ENCODE data around the gene SCRT2. TPM values are rescaled to one million over a fixed set of nuclear protein-coding genes. Genes with fewer than 3 reads are reported as not detected.

The SCRT2 gene
- total RNA-seq, 4 donors from 2014 or later: not detected

DNA sequence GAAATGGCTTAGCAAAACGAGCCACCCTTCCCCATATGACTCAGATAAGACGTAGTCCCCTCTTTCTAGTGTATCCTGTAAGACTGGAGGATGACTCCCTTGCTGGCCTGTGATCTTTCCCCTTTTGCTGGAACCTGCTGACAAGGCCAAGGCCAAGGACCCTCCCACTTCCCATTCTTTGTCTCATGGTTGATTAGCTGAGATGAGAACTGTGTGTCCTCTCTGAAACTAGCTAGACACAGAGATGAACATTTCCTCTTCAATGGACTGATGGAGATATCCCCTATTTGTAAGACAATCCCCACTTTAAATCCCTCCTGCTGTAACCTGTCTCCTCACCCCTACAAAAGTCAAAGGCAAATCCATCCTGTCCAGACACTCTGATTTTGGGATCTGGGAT lies 33.4 kb upstream of the SCRT2 start:
- ATAC-seq (ENCODE audit: low FRiP score): no peak
- DNase-seq (ENCODE audit: low spot score): no peak
- TF ChIP-seq, protein P1, sequence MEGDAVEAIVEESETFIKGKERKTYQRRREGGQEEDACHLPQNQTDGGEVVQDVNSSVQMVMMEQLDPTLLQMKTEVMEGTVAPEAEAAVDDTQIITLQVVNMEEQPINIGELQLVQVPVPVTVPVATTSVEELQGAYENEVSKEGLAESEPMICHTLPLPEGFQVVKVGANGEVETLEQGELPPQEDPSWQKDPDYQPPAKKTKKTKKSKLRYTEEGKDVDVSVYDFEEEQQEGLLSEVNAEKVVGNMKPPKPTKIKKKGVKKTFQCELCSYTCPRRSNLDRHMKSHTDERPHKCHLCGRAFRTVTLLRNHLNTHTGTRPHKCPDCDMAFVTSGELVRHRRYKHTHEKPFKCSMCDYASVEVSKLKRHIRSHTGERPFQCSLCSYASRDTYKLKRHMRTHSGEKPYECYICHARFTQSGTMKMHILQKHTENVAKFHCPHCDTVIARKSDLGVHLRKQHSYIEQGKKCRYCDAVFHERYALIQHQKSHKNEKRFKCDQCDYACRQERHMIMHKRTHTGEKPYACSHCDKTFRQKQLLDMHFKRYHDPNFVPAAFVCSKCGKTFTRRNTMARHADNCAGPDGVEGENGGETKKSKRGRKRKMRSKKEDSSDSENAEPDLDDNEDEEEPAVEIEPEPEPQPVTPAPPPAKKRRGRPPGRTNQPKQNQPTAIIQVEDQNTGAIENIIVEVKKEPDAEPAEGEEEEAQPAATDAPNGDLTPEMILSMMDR (IDR thresholded peaks at IDR 0.05): no peak

DNA sequence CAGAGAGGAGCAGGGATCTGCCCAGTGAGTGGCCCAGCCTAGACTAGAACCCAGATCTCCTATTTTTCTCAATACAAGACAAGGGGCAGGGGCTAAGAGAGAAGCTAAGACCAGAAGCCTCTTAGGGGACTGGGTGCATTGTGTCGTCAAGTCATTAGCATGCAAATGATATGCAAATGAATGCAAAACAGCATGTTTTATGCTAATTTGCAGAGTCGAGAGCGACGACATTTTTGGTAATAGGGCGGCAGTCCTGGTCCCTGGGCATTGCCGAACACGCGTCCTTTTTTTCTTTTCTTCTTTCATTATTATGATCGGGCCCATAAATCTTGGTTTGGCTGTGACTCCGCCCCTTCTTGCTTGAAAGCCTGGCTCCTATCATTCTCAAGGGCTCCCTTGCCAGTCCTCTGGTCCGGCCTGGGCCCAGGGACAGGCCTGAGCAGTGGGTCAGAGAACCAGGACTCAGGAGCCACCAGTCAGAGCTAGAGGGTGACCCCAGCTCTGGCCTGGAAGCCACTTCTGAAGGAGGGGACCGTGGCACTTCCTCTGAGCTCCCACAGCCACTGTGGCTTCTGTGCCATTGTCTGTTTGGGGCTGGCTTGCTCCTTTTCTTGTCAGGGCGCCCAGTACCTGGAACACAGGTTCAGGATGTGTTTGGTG lies 32.0 kb upstream of the SCRT2 start:
- no peak for ATAC-seq (ENCODE audit: low FRiP score)

DNA sequence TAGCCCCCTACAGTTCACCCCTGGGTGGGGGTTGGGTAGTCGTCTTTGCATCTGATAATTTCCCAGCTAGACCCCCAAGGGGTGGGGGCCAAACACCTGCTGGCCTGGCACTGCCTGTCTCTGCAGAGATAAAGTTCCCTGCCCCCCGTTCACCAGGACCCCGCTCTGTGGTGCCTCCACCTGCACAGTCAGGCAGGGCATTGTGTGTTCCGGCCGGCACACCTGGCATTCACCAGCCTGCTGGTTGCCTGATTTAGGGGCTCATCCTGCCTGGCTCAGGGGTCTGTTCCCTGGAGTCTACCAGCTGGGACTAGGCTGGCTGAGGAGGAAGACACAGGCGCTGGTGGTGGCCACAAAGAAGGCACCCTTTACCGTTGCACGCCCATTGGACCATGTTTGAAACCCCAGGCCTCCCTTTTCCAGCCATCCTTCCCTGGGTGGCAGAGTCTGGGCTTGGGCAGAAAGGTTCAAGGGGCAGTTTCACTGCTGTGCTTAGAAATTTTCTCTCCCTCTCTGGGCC lies 30.8 kb upstream of the SCRT2 start:
- TF ChIP-seq, protein P1 (IDR thresholded peaks at IDR 0.05): no peak
- DNase-seq (ENCODE audit: low spot score) (no peak), ATAC-seq (ENCODE audit: low FRiP score) (no peak)

More for the DNA sequence above, 32.0 kb upstream of the SCRT2 start:
- TF ChIP-seq, protein P1 (IDR thresholded peaks at IDR 0.05): no peak
- no peak for DNase-seq (ENCODE audit: low spot score)

DNA sequence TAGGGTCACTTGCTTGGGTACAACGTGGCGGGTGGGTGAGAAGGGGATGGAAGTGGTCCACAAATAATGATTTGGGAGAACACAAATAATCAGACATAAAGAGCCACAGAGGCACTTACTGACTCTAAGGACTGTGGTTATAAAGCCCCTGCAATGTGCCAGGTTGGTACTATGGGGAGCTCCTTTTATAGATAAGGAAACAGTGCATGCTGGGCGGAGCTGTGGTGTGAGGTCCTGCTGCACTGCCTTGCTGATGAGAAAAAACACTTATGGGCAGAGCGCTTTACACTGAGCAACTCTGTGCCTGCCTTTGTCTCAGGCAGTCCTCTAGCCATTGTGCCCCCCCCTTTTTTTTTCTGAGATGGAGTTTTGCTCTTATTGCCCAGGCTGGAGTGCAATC lies 29.1 kb upstream of the SCRT2 start:
- TF ChIP-seq, protein P1 (IDR thresholded peaks at IDR 0.05): no peak
- no peak for ATAC-seq (ENCODE audit: low FRiP score)
- no peak for DNase-seq (ENCODE audit: low spot score)

DNA sequence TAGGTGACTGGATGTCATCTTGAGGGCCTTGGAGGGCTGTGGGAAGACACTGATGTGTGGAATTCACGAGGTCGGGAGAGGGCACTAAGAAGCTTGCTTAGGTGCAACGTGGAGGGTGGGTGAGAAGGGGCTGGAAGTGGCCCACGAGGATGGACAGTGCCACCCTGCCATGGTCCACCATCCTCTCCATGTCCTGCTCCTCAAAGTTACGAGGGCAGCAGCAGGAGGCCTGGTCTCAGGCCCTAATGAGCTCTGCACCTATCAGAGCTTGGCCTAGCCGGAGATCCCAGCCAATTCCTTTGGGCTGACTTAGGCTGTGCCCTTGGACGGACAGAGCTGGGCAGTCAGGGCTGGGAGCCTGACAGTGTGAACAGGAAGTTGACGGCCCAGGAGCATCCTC lies 27.8 kb upstream of the SCRT2 start:
- ATAC-seq (ENCODE audit: low FRiP score) (no peak), DNase-seq (ENCODE audit: low spot score) (no peak)
- TF ChIP-seq, protein P1 (IDR thresholded peaks at IDR 0.05): no peak

DNA sequence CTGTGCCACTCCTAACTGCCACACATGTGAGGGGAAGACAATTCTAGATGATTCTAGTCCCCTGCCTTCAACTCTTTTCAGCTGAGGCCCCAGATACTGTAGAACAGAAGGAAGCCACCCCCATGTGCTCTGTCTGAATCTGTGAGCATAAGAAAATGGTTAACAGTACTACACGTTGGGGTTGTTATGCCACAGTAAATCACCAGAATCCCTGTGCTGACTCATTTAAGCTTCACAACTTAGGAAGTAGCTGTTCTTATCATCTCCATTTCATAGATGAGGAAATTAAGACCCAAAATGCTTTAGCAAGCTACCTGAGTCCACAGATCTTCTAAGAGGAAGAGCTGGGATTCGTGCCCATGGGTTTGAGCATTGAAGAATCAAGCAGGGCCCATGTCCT lies 27.4 kb upstream of the SCRT2 start:
- ATAC-seq (ENCODE audit: low FRiP score) (no peak), DNase-seq (ENCODE audit: low spot score) (no peak)
- TF ChIP-seq, protein P1 (IDR thresholded peaks at IDR 0.05): no peak
